ENCODE results near the gene CHI3L2. TPM values are rescaled to one million over a fixed set of nuclear protein-coding genes. Genes with fewer than 3 reads are reported as not detected.

CHI3L2 gene
- not detected in 2 replicates for total RNA-seq

GRCh38 chr1:111227434-111227833, at the start of gene CHI3L2:
TSS of gene CHI3L2 (plus strand) at chr1:111227713. CDS start at chr1:111227730, 17 bp downstream.

GRCh38 chr1:111199881-111200801, 27.4 kb upstream of the CHI3L2 start, which contains the start of gene DENND2D:
TSS of gene DENND2D (minus strand) at chr1:111200646. CDS start at chr1:111200459, 187 bp downstream.

GRCh38 chr1:111290630-111291029, 63.1 kb downstream of the CHI3L2 start, which contains the start of gene CHIA:
TSS of gene CHIA (plus strand) at chr1:111290851. CDS start at chr1:111310468, 19,617 bp downstream.

Small RNA genes within 50 kb of the gene (small RNA-seq; reads per million reads assigned to genes)
- not detected for gene AL355816.1

Other genes starting within 250 kb of the CHI3L2 start
- gene DRAM2, start 87.6 kb upstream of the CHI3L2 start, total RNA-seq: 44.8 and 45.4 TPM in 2 replicates
- 27.1 and 33.9 TPM in 2 replicates for gene CEPT1, start 87.5 kb upstream of the CHI3L2 start, total RNA-seq
- gene DENND2D, start 27.1 kb upstream of the CHI3L2 start, total RNA-seq: 0.76 and 0.98 TPM in 2 replicates
- not detected in 2 replicates for gene CHIA, start 63.1 kb downstream of the CHI3L2 start, total RNA-seq
- 0.33 and 1.1 TPM in 2 replicates for gene OVGP1, start 200.0 kb downstream of the CHI3L2 start, total RNA-seq
- gene WDR77, start 221.5 kb downstream of the CHI3L2 start, total RNA-seq: 48.0 and 62.2 TPM in 2 replicates
- gene ATP5PB, start 221.8 kb downstream of the CHI3L2 start, total RNA-seq: 252 and 295 TPM in 2 replicates
- 0.29 TPM in 1 of 2 replicates, not detected in the other for gene C1orf162, start 246.3 kb downstream of the CHI3L2 start, total RNA-seq

Measured in vein endothelial cell (primary cell).